A549 (cell line): ENCODE results near the gene PRDM15.

Source experiments
- CHD2 ChIP-seq: fragments of 150-350 bp; IDR thresholded peaks from 2 replicates; pipeline ENCODE4 v1.6.1; 2014; ENCODE audit warnings: low read length; ENCODE audit not compliant: partially characterized antibody
- EP300 ChIP-seq, 2 experiments: fragments of >200 bp; sonication (Bioruptor Twin); formaldehyde crosslinking; IDR thresholded peaks; 2 replicates in 1 of 2; 3 replicates in 1 of 2; pipeline ENCODE4 v1.6.1; 2016 to 2017
- JUNB ChIP-seq: fragments of >200 bp; sonication (Bioruptor Twin); formaldehyde crosslinking; IDR thresholded peaks from 2 replicates; pipeline ENCODE4 v1.6.1; 2016
- KDM5A ChIP-seq: fragments of 200-600 bp; sonication (generic); IDR thresholded peaks from 2 replicates; pipeline ENCODE4 v1.6.1; 2016; ENCODE audit warnings: antibody characterized with exemption, mild to moderate bottlenecking
- MYC ChIP-seq: IDR thresholded peaks from 2 replicates; pipeline ENCODE4 v1.6.1; 2012; ENCODE audit warnings: mild to moderate bottlenecking, inconsistent platforms, low read length, improper control_type of control experiment, borderline replicate concordance
- POLR2A ChIP-seq: IDR thresholded peaks from 2 replicates; pipeline ENCODE4 v1.6.1; 2012; ENCODE audit warnings: mild to moderate bottlenecking, low read length
- TF ChIP-seq, protein P1 (sequence below): fragments of >200 bp; sonication (Bioruptor Twin); formaldehyde crosslinking; IDR thresholded peaks from 3 replicates; pipeline ENCODE4 v1.5.1; 2016
- TF ChIP-seq, protein P2 (sequence below): fragments of 450-650 bp; IDR thresholded peaks from 2 replicates; pipeline ENCODE4 v1.6.1; 2014; ENCODE audit warnings: antibody characterized with exemption
- TF ChIP-seq, protein P3 (sequence below): IDR thresholded peaks from 2 replicates; pipeline ENCODE4 v1.6.1; 2012

DNA sequence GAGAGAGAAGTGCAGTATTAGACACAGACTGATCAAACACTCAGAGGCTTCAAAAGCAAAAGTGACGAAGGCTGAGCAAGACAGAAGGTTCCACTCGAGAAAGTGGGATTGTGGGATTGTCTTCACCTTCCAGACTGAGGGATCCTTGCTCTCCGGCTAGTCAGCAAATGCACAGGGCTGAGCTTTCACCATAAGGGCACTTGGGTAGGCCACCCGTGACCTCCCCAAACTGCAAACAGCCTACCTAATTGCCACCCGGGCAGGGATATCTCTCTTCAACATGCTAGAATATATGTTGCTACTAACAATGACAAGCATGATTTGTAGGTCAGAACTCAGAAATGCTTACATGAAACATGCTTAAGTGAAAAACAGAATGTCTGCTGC, 77.0 kb downstream of the PRDM15 start:
- no peak for TF ChIP-seq CHD2
- no peak for TF ChIP-seq JUNB
- no peak for TF ChIP-seq EP300 (IDR thresholded peaks at IDR 0.05)
- TF ChIP-seq MYC = no peak
- TF ChIP-seq, protein P1, sequence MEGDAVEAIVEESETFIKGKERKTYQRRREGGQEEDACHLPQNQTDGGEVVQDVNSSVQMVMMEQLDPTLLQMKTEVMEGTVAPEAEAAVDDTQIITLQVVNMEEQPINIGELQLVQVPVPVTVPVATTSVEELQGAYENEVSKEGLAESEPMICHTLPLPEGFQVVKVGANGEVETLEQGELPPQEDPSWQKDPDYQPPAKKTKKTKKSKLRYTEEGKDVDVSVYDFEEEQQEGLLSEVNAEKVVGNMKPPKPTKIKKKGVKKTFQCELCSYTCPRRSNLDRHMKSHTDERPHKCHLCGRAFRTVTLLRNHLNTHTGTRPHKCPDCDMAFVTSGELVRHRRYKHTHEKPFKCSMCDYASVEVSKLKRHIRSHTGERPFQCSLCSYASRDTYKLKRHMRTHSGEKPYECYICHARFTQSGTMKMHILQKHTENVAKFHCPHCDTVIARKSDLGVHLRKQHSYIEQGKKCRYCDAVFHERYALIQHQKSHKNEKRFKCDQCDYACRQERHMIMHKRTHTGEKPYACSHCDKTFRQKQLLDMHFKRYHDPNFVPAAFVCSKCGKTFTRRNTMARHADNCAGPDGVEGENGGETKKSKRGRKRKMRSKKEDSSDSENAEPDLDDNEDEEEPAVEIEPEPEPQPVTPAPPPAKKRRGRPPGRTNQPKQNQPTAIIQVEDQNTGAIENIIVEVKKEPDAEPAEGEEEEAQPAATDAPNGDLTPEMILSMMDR = no peak
- no peak for TF ChIP-seq POLR2A
- TF ChIP-seq, protein P2, sequence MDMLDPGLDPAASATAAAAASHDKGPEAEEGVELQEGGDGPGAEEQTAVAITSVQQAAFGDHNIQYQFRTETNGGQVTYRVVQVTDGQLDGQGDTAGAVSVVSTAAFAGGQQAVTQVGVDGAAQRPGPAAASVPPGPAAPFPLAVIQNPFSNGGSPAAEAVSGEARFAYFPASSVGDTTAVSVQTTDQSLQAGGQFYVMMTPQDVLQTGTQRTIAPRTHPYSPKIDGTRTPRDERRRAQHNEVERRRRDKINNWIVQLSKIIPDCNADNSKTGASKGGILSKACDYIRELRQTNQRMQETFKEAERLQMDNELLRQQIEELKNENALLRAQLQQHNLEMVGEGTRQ = no peak
- TF ChIP-seq, protein P3, sequence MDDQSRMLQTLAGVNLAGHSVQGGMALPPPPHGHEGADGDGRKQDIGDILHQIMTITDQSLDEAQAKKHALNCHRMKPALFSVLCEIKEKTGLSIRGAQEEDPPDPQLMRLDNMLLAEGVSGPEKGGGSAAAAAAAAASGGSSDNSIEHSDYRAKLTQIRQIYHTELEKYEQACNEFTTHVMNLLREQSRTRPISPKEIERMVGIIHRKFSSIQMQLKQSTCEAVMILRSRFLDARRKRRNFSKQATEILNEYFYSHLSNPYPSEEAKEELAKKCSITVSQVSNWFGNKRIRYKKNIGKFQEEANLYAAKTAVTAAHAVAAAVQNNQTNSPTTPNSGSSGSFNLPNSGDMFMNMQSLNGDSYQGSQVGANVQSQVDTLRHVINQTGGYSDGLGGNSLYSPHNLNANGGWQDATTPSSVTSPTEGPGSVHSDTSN = no peak
- no peak for TF ChIP-seq KDM5A
